Activated naive CD8-positive, alpha-beta T cell treated with anti-CD3 and anti-CD28 coated beads for 36 hours (primary cell): ENCODE data around the gene LGALS9. TPM values are rescaled to one million over a fixed set of nuclear protein-coding genes. Genes with fewer than 3 reads are reported as not detected.
A peak's percentile ranks its signal among the peaks of the same experiment; 100 is the strongest.
"Not testable (repeated sequence)": the region's sequence is repeated elsewhere in the genome, so short reads cannot be mapped to it uniquely, and the experiment has no call there.

Experiments used
- DNase-seq: peaks from one replicate; pipeline ENCODE4 v3.0.0; 2021
- H3K27ac Mint-ChIP-seq: one replicate; pipeline ENCODE4 v1.8.0; 2022; ENCODE audit warnings: mild to moderate bottlenecking, moderate library complexity, mixed read lengths
- H3K27me3 Mint-ChIP-seq: one replicate; pipeline ENCODE4 v1.8.0; 2022; ENCODE audit warnings: mild to moderate bottlenecking, mixed read lengths
- H3K36me3 Mint-ChIP-seq: one replicate; pipeline ENCODE4 v1.8.0; 2021; ENCODE audit warnings: mild to moderate bottlenecking, mixed read lengths
- H3K4me1 Mint-ChIP-seq: one replicate; pipeline ENCODE4 v1.8.0; 2021; ENCODE audit warnings: mixed read lengths
- H3K4me3 Mint-ChIP-seq: one replicate; pipeline ENCODE4 v1.8.0; 2022; ENCODE audit warnings: mild to moderate bottlenecking, moderate library complexity, mixed read lengths
- H3K9me3 Mint-ChIP-seq: one replicate; pipeline ENCODE4 v1.8.0; 2022; ENCODE audit warnings: mixed read lengths
- total RNA-seq, 2 experiments: library from RNA; stranded (reverse); gene quantifications; one replicate each; pipeline ENCODE4 v1.2.3, GENCODE V29; 2021

Gene LGALS9
- total RNA-seq, 2 experiments from 2014 or later = 25.1 to 25.3 TPM

DNA sequence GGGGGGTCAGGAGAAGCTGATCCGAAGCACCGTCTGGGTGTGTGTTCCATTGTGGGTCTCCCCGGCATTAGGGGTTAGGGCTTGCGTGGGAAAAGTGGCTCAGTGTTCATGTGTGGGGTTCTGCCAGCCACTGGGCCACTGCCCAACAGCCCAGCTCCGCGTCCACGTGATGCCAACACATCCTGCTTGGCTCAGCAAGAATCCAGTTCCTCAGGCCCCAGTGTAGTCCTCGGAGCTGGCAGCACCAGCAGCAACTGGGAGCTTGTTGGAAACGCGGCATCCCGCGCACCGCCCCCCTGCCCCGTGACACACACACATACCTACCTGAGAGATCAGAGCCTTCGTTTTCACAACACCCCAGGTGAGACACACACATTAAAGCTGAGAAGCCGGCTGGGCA lies 18.9 kb downstream of the LGALS9 start:
- Mint-ChIP-seq H3K4me3 (no peak overlapping the region), H3K9me3 (no peaks in the 10 kb centered on the region), H3K36me3 (no peaks in the 10 kb centered on the region), H3K27ac (no peak overlapping the region), H3K27me3 (no peaks in the 10 kb centered on the region), H3K4me1 (peaks cover 5% of the 10 kb centered on the region)
- DNase-seq = no peak

DNA sequence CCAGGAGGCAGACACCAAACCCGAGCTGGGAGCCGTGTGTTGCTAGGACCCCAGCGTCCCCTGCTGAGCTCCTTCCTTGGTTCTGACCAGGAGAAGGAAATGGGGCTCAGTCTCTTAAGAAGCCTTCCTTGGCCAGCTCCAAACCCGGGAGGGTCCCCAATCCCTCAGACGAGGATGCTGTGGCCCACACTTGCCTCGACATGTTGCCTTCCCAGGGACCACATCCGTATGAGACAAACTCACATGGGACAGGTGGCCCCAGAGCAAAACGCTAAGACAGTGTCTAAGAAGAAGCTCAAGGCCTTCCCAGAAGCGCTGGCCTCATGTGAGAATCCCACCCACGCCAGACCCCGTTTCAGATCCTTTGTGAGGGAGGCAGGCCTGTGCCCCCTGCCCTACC lies 19.8 kb downstream of the LGALS9 start:
- H3K4me3 Mint-ChIP-seq = no peak overlapping the region
- peaks cover 5% of the 10 kb centered on the region for H3K4me1 Mint-ChIP-seq
- no peak overlapping the region for H3K27ac Mint-ChIP-seq
- H3K36me3 Mint-ChIP-seq = no peaks in the 10 kb centered on the region
- H3K9me3 Mint-ChIP-seq = no peaks in the 10 kb centered on the region
- no peak for DNase-seq
- H3K27me3 Mint-ChIP-seq = no peaks in the 10 kb centered on the region

DNA sequence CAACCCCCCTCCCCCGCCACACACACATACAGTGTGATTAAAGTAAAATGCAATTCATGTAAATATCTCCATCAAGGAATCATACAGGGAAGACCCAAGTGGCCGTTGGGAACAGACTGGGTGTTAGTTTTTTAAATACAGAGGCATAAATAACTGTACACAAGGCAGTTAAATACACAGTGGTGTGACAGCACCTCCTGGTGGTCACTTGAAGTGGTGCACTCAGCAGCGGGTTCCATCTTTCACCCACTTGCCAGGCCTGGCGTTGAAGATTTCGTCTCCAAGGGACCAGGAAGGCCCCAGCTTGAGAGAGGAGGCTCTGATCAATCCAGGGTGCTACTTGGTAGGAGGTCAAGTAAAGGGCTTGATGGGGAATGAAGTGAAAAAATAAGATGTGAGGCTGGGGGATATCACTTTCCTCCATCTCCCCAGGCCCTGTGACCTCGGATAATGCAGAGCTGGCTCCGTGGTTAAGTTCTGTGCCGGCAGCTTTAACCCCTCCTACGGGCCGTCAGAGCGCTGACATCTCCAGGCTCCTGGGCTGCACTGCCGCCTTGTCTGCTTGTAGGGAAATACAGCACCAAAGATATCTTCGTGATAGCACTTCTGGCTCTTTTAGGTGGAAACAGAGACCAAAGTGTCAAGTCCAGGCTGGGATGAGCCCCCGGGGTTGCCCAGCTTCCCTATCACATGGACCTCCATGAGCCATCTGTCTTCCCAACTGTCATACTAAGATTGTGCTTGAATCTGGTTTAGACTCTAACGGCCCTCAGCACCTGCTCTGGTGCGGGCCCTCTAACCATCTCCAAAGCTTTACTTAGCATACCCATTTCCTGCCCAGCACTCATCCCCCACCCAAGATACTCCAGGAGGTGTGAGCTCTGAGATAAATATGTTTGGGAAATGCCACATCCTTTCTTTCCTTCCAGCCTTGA lies 20.7 kb downstream of the LGALS9 start:
- peaks cover 5% of the 10 kb centered on the region for H3K4me1 Mint-ChIP-seq
- peak; percentile 56 for DNase-seq
- no peaks in the 10 kb centered on the region for H3K27me3 Mint-ChIP-seq
- H3K9me3 Mint-ChIP-seq = no peaks in the 10 kb centered on the region
- no peak overlapping the region for H3K4me3 Mint-ChIP-seq
- H3K36me3 Mint-ChIP-seq = no peaks in the 10 kb centered on the region
- no peak overlapping the region for H3K27ac Mint-ChIP-seq

DNA sequence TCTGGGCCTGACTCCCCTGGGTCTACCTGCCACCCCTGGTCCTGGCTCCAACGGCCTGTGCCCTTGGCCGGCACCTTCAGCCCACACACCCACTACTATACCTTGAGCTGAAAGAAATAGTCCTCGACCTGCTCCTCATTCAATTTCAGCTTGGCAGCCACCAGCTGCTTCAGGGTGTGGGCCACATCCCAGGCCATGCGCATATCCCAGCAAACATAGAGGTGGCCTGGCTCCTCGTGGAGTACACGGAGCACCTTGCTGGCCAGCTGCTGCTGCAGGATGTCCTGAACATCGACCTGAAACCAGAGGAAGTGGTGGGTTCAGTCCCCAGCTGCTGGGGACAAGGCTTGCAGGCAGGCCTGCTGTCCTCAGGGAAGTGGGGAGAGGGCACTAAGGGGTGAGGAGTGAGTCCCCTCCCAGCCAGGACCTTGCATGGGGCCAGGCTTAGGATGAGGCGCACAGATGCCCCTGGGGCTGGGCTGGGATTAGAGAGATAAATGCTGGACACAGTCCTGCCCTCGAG lies 22.5 kb downstream of the LGALS9 start:
- not testable (repeated sequence) for H3K4me3 Mint-ChIP-seq, H3K27ac Mint-ChIP-seq, H3K4me1 Mint-ChIP-seq, H3K9me3 Mint-ChIP-seq, H3K27me3 Mint-ChIP-seq, DNase-seq, H3K36me3 Mint-ChIP-seq

DNA sequence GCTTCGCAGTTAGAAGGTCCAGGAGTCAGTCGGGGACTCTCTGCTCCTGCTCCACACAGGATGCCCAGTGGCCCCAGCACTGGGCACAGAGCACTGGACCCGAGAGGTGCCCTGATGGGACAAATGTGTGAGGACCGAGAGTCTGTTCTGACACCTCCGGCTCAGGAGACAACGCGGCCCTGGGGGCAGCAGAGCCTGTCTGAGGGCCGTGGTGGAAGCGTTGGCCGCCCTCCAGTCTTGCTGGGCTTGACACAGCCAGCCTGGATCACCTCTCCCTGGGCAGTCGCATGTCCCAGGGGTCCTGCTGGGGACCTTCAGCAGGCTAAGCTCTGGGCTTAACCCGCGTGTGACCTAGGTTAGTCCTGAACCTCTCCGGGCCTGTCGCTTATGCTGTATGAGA lies 23.1 kb downstream of the LGALS9 start:
- Mint-ChIP-seq H3K4me3 (no peak overlapping the region), H3K27me3 (no peaks in the 10 kb centered on the region), H3K9me3 (no peaks in the 10 kb centered on the region), H3K4me1 (peaks cover 5% of the 10 kb centered on the region), H3K27ac (no peak overlapping the region), H3K36me3 (no peaks in the 10 kb centered on the region)
- no peak for DNase-seq

DNA sequence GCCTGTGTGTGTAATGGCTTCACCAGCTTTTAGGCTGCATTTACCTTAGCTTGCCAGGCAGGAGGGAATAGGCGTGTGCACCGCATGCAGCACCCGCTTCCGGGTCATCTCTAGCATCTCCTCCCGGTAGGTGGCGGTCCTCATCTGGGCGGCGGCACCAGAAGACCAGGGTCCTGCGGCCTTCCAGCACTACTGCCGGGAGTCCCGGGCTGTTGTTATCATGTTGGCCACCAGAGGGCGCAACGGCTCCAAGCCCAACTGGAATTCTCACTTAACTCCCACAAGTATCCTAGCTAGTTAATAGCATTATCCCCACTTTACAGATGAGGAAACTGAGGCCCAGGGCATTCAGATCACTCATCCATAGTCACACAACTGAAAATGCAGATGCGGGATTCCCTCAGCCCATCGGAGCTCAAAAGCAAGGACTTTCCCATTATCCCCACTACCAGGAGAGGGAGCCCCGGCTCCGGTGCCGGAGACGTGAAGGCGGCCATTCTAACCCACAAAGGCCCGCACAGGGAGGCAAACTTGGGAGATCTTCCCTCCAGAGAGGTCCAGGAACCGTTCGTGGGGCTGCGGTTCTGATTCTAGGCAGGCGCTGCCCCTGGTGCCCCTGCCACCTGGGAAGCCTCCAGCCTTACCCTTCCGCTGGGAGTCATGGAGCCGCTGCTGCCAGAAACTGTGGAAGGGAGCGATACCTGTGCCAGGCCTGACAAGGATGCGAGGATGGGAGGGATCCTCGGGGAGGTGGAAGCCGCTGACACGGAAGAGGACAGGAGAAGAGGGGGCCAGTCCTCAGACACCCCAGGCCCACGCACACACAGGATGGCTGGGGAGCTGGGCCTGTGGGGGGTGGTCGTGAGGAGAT lies 23.9 kb downstream of the LGALS9 start:
- Mint-ChIP-seq H3K4me1 (peaks cover 5% of the 10 kb centered on the region), H3K36me3 (no peaks in the 10 kb centered on the region), H3K4me3 (no peak overlapping the region), H3K27me3 (no peaks in the 10 kb centered on the region), H3K9me3 (no peaks in the 10 kb centered on the region), H3K27ac (no peak overlapping the region)
- peak; percentile 81 for DNase-seq

DNA sequence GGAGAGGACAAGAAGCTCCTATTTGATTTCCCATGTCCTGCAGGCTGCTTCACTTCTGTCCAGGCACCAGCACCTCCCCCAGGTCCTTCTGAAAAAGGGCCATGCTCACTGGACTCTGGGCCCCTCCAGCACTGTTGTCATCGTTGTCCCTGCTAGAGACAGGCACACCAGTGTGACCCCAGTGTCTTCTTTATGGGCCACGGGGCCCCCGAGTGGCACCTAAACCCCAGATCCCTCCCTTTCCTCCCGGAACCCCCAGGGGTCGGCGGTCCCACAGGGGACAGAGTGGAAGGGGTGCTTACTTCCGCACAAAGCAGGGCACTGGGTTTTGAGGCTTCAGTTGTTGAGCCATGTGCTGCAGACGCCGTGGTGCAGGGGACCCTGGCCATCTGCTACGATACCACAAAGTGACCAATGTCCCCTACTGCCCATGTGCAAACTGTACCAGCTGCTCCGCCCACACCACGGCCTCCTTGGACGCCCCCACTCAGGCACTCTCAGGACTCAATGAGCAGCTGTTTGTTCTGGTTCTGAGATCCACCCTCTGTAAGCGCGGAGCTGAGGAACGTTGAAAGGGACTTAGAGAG lies 24.6 kb downstream of the LGALS9 start:
- not testable (repeated sequence) for H3K27me3 Mint-ChIP-seq, H3K4me1 Mint-ChIP-seq, H3K27ac Mint-ChIP-seq, H3K4me3 Mint-ChIP-seq, H3K9me3 Mint-ChIP-seq, H3K36me3 Mint-ChIP-seq, DNase-seq

DNA sequence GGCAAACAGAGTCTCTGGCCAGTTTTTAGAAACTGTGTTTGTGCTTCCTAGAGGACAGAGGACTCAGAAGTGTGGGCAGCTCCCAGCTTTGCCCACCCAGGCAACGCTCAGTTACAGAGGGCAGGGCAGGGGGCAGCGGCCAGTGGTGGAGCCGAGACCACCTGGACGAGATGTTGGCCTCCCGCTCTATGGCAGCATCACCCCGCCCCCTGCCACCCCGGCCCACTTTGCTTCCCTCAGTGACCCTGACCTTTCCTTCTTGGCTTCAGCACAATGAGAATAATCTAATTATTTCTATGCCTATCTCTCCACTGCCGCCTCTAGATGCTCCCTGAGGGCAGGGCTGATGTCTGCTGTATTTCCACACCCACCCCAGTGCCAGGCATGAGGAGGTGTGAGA lies 25.6 kb downstream of the LGALS9 start:
- H3K4me3 Mint-ChIP-seq, H3K27me3 Mint-ChIP-seq, DNase-seq, H3K27ac Mint-ChIP-seq, H3K9me3 Mint-ChIP-seq, H3K36me3 Mint-ChIP-seq, H3K4me1 Mint-ChIP-seq: not testable (repeated sequence)

DNA sequence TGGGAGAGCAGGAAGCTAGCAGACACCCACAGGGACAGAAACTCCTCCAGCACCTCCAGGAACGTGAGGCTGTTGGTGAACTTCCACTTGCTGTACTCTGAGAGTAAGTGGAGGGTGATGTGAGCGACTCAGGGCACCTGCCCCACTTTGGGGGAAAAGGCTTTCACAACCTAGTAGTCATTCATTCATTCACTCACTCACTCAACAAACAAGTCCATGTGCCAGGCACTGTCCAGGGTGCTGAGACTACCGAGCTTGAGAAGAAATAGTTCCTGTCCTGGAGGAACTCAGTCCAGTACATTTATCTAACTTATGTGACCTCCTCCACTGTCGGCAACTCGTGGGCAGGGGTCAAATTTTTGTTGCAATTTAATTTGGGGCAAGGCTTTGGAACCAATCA lies 26.6 kb downstream of the LGALS9 start:
- Mint-ChIP-seq H3K27ac (no peak overlapping the region), H3K4me1 (peaks cover 5% of the 10 kb centered on the region), H3K36me3 (no peaks in the 10 kb centered on the region), H3K27me3 (no peaks in the 10 kb centered on the region), H3K9me3 (no peaks in the 10 kb centered on the region), H3K4me3 (no peak overlapping the region)
- no peak for DNase-seq

DNA sequence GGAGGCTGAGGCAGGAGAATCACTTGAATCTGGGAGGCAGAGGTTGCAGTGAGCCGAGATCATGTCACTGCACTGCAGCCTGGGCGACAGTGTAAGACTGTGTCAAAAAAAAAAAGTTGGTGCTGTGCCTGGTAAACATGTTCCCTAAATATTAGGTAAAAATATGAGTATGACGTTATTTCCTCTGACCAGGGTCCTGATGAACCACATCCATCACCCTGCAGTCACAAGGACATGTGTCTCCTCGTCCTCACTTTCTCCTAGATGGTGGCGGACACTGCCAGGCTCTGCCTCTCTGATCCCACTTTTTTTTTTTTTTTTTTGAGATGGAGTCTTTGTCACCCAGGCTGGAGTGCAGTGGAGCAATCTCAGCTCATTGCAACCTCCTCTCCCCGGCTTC lies 28.7 kb downstream of the LGALS9 start:
- Mint-ChIP-seq H3K4me3 (no peak overlapping the region), H3K27ac (no peak overlapping the region), H3K4me1 (peaks cover 2% of the 10 kb centered on the region), H3K36me3 (no peaks in the 10 kb centered on the region), H3K27me3 (no peaks in the 10 kb centered on the region), H3K9me3 (no peaks in the 10 kb centered on the region)
- no peak for DNase-seq

DNA sequence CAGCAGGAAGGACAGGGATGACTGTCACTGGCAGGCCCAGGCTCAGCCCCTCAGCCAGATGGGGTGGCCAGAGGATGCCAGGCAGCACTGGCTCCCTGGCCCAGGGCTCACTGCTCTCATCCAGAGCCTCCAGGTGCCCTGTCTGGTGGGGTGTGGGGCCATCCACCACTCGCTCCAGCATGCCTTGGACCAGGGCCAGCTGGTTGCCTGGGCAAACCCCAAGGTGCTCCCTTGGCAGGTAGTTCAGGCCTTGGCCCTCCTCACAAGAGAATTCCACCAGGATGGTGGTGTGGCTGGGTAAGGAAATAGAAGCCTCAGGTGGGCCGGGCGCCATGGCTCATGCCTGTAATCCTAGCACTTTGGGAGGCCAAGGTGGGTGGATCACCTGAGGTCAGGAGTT lies 29.4 kb downstream of the LGALS9 start:
- no peaks in the 10 kb centered on the region for H3K27me3 Mint-ChIP-seq
- H3K9me3 Mint-ChIP-seq = no peaks in the 10 kb centered on the region
- no peaks in the 10 kb centered on the region for H3K4me1 Mint-ChIP-seq
- no peak overlapping the region for H3K4me3 Mint-ChIP-seq
- no peak for DNase-seq
- H3K36me3 Mint-ChIP-seq = no peaks in the 10 kb centered on the region
- no peak overlapping the region for H3K27ac Mint-ChIP-seq

DNA sequence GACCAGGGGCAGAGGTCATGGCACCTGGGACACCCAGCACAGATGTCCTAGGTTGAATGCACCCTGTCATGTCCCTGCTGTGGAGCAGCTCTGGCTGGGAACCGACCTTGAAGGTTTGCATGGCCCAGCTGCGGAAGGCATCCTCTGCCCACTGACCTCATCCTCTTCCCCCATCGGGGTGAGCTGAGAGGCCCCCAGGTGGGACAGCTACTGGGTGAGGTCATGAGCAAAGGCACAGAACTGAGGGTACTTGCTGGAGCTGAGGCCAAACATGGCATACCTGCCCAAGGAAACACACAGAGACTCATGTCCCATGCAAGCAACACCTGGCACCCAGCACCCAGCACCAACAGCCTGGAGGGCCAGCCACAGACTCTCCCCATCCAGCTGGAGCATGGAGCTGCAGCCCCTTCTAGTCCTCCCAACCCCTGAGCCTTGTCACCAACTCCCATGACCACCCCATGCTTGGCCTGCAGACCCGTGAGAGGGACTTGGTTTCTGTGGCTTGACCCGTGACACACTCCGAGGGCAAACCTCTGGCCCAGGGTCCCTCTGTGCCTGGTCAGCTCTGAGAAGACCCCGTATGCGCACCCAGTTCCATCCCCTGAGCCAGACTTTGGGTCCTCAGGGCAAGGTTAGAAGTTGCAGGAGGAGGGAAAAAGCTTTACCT lies 33.1 kb downstream of the LGALS9 start:
- H3K4me1 Mint-ChIP-seq = no peaks in the 10 kb centered on the region
- H3K27ac Mint-ChIP-seq = no peak overlapping the region
- H3K27me3 Mint-ChIP-seq = no peaks in the 10 kb centered on the region
- H3K9me3 Mint-ChIP-seq = no peaks in the 10 kb centered on the region
- no peak overlapping the region for H3K4me3 Mint-ChIP-seq
- no peaks in the 10 kb centered on the region for H3K36me3 Mint-ChIP-seq
- no peak for DNase-seq

DNA sequence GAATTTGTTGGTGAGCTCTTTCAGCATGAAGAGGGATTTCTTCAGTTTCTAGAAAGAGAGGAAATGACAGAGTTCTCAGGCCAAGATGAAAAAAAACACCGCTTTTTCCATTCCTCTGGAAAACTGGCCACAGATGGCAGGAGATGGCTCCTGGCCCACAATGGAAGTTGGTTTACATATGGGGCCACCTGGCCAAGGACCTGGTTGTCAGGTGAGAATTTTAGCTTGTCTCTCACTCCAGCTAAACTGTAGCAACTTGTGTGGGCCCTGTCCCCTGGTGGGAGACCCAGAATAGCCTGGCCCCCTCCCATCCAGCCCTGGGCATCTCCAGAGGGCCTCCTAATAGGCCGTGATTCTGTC lies 33.6 kb downstream of the LGALS9 start:
- H3K27me3 Mint-ChIP-seq = no peaks in the 10 kb centered on the region
- no peak overlapping the region for H3K27ac Mint-ChIP-seq
- H3K36me3 Mint-ChIP-seq = no peaks in the 10 kb centered on the region
- no peak overlapping the region for H3K4me3 Mint-ChIP-seq
- H3K9me3 Mint-ChIP-seq = no peaks in the 10 kb centered on the region
- no peaks in the 10 kb centered on the region for H3K4me1 Mint-ChIP-seq
- DNase-seq = no peak

DNA sequence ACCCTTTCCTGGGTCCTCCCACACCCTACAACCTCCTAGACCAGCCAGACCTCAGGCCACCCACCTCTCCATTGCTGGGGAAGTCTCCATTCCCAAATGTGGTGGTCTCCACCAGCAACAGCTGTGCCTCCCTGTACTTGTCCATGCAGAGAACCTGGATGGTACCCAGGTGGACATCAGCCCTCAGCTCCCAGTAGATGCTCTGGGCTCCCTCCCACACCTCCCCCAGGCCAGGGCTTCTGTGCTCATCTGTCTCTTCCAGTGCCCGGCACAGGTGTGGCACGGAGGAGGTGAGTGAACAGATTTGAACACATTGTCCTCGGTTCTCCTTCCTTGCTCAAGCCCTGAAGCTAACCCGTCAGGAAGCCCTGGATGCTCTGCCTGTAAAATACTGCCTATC lies 34.6 kb downstream of the LGALS9 start:
- no peaks in the 10 kb centered on the region for H3K9me3 Mint-ChIP-seq
- H3K36me3 Mint-ChIP-seq = no peaks in the 10 kb centered on the region
- no peaks in the 10 kb centered on the region for H3K4me1 Mint-ChIP-seq
- H3K27me3 Mint-ChIP-seq = no peaks in the 10 kb centered on the region
- DNase-seq = no peak
- H3K4me3 Mint-ChIP-seq = no peak overlapping the region
- H3K27ac Mint-ChIP-seq = no peak overlapping the region

DNA sequence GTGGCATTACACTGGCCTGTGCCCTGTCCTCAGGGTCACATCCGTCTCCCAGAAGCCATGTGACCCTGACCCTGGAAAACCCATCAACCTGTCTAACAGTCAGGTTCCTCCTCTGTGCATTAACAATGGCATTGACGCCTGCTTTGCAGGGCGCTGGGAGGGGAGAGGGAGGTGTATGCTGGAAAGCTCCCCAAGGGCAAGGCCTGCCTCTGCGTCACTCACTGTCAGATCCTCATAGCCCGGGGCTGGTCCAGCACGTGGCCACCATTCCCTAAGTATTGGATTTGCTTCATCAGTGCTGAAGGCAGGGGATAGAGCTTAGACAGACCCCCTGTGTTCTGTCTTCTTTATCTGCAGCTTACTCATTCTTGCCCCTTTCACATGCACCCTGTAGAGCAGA lies 35.3 kb downstream of the LGALS9 start:
- not testable (repeated sequence) for H3K27ac Mint-ChIP-seq, H3K9me3 Mint-ChIP-seq, H3K27me3 Mint-ChIP-seq

More for the DNA sequence above, 35.3 kb downstream of the LGALS9 start:
- not testable (repeated sequence) for H3K4me3 Mint-ChIP-seq, H3K4me1 Mint-ChIP-seq, H3K36me3 Mint-ChIP-seq, DNase-seq
